H1 (cell line): Measurements from ENCODE around the gene PGAM5. TPM values are rescaled to one million over a fixed set of nuclear protein-coding genes. Genes with fewer than 3 reads are reported as not detected.

Experiments
- CHD1 ChIP-seq: IDR thresholded peaks from 2 replicates; pipeline ENCODE4 v1.6.1; 2012; ENCODE audit warnings: low read depth, low read length, improper control_type of control experiment
- HDAC2 ChIP-seq, 2 experiments: fragments of 300-600 bp in 1 of 2; sonication (generic) in 1 of 2; IDR thresholded peaks; 2 replicates each; pipeline ENCODE4 v1.6.1; 2011 to 2012; ENCODE audit warnings: low read depth in 2 of 2, low read length in 2 of 2, mild to moderate bottlenecking in 2 of 2, moderate library complexity in 2 of 2, borderline replicate concordance in 1 of 2, inconsistent platforms in 1 of 2
- KDM5A ChIP-seq: fragments of 200-600 bp; IDR thresholded peaks from 2 replicates; pipeline ENCODE4 v1.7.1; 2012; ENCODE audit warnings: mild to moderate bottlenecking, low read length, inconsistent platforms, mixed read lengths
- RFX5 ChIP-seq: IDR thresholded peaks from 2 replicates; pipeline ENCODE4 v1.6.1; 2011; ENCODE audit warnings: low read depth, low read length, improper control_type of control experiment, borderline replicate concordance
- SIN3A ChIP-seq, 2 experiments: IDR thresholded peaks in 1 of 2; conservative IDR thresholded peaks in 1 of 2; 2 replicates each; pipeline ENCODE4 v1.6.1; 2011 to 2012; ENCODE audit warnings: low read length in 2 of 2, improper control_type of control experiment in 1 of 2, low read depth in 1 of 2, mild to moderate bottlenecking in 1 of 2
- SRF ChIP-seq: IDR thresholded peaks from 2 replicates; pipeline ENCODE4 v1.6.1; 2011; ENCODE audit warnings: mild to moderate bottlenecking, low read depth, low read length, moderate library complexity
- polyA plus RNA-seq, 7 experiments: library from polyadenylated mRNA; depleted of rRNA in 3 of 7; stranded (reverse) in 5 of 7; unstranded in 2 of 7; fragments of >200 nt in 5 of 7; fragments of 200-250 nt in 2 of 7; gene quantifications; 1 replicate in 5 of 7; 2 replicates in 1 of 7; 4 replicates in 1 of 7; pipeline versions ENCODE4 v1.2.1 to v1.2.3, GENCODE V29; 2011 to 2013; ENCODE audit warnings: missing spikeins in 2 of 7, mixed read lengths in 2 of 7
- total RNA-seq: library from RNA; stranded (reverse); fragmentation: NEBNext Ultra II Directional; extraction: Animal tissue kit (Norgen Biotek cat#: 25700); gene quantifications from 2 replicates; pipeline ENCODE4 v1.2.1, GENCODE V29; 2021
- TF ChIP-seq, protein P1 (sequence below): fragments of 300-600 bp; sonication (generic); IDR thresholded peaks from 2 replicates; pipeline ENCODE4 v1.7.1; 2012; ENCODE audit warnings: low read length, moderate library complexity, mild to moderate bottlenecking, inconsistent platforms; ENCODE audit not compliant: insufficient replicate concordance
- TF ChIP-seq, protein P2 (sequence below): IDR thresholded peaks from 2 replicates; pipeline ENCODE4 v1.6.1; 2012; ENCODE audit warnings: inconsistent platforms

PGAM5 gene
- total and polyA plus RNA-seq, 2 of the 8 experiments (the other 6 are each of a cell fraction or from before 2014, with no cell fraction given), result 66.4 to 84.0 TPM

DNA sequence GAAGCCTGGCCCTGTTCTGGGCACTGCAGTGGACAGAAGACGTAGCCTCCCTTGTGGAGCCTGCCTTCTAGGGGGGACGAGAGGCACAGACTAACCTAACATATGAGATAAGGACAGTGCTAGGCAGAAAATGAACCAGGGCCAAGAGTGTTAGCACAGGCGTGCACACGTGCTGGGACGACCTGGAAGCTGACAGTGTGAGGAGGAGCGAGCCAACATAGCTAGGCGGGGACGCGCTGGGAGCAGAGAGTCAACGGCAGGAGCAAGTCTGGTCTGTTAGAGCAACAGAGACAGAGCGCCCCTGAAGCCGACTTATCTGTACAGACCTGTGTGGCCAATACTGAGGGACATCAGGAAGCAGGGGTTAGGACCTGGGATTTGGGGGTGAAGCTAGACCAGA, 15.2 kb upstream of the PGAM5 start (continued):
- TF ChIP-seq, protein P1, sequence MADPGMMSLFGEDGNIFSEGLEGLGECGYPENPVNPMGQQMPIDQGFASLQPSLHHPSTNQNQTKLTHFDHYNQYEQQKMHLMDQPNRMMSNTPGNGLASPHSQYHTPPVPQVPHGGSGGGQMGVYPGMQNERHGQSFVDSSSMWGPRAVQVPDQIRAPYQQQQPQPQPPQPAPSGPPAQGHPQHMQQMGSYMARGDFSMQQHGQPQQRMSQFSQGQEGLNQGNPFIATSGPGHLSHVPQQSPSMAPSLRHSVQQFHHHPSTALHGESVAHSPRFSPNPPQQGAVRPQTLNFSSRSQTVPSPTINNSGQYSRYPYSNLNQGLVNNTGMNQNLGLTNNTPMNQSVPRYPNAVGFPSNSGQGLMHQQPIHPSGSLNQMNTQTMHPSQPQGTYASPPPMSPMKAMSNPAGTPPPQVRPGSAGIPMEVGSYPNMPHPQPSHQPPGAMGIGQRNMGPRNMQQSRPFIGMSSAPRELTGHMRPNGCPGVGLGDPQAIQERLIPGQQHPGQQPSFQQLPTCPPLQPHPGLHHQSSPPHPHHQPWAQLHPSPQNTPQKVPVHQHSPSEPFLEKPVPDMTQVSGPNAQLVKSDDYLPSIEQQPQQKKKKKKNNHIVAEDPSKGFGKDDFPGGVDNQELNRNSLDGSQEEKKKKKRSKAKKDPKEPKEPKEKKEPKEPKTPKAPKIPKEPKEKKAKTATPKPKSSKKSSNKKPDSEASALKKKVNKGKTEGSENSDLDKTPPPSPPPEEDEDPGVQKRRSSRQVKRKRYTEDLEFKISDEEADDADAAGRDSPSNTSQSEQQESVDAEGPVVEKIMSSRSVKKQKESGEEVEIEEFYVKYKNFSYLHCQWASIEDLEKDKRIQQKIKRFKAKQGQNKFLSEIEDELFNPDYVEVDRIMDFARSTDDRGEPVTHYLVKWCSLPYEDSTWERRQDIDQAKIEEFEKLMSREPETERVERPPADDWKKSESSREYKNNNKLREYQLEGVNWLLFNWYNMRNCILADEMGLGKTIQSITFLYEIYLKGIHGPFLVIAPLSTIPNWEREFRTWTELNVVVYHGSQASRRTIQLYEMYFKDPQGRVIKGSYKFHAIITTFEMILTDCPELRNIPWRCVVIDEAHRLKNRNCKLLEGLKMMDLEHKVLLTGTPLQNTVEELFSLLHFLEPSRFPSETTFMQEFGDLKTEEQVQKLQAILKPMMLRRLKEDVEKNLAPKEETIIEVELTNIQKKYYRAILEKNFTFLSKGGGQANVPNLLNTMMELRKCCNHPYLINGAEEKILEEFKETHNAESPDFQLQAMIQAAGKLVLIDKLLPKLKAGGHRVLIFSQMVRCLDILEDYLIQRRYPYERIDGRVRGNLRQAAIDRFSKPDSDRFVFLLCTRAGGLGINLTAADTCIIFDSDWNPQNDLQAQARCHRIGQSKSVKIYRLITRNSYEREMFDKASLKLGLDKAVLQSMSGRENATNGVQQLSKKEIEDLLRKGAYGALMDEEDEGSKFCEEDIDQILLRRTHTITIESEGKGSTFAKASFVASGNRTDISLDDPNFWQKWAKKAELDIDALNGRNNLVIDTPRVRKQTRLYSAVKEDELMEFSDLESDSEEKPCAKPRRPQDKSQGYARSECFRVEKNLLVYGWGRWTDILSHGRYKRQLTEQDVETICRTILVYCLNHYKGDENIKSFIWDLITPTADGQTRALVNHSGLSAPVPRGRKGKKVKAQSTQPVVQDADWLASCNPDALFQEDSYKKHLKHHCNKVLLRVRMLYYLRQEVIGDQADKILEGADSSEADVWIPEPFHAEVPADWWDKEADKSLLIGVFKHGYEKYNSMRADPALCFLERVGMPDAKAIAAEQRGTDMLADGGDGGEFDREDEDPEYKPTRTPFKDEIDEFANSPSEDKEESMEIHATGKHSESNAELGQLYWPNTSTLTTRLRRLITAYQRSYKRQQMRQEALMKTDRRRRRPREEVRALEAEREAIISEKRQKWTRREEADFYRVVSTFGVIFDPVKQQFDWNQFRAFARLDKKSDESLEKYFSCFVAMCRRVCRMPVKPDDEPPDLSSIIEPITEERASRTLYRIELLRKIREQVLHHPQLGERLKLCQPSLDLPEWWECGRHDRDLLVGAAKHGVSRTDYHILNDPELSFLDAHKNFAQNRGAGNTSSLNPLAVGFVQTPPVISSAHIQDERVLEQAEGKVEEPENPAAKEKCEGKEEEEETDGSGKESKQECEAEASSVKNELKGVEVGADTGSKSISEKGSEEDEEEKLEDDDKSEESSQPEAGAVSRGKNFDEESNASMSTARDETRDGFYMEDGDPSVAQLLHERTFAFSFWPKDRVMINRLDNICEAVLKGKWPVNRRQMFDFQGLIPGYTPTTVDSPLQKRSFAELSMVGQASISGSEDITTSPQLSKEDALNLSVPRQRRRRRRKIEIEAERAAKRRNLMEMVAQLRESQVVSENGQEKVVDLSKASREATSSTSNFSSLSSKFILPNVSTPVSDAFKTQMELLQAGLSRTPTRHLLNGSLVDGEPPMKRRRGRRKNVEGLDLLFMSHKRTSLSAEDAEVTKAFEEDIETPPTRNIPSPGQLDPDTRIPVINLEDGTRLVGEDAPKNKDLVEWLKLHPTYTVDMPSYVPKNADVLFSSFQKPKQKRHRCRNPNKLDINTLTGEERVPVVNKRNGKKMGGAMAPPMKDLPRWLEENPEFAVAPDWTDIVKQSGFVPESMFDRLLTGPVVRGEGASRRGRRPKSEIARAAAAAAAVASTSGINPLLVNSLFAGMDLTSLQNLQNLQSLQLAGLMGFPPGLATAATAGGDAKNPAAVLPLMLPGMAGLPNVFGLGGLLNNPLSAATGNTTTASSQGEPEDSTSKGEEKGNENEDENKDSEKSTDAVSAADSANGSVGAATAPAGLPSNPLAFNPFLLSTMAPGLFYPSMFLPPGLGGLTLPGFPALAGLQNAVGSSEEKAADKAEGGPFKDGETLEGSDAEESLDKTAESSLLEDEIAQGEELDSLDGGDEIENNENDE, result no peak
- no peak for TF ChIP-seq CHD1
- no peak for TF ChIP-seq SIN3A (conservative IDR thresholded peaks at IDR 0.05 in 1 of 2, IDR thresholded peaks at IDR 0.05 in 1 of 2; ENCODE audit: low read depth in 1 of 2, low read length in 2 of 2)
- no peak for TF ChIP-seq SRF
- no peak for TF ChIP-seq HDAC2 (IDR thresholded peaks at IDR 0.05; ENCODE audit: borderline replicate concordance in 1 of 2, low read depth in 2 of 2, low read length in 2 of 2)
- no peak for TF ChIP-seq KDM5A
- TF ChIP-seq, protein P2, sequence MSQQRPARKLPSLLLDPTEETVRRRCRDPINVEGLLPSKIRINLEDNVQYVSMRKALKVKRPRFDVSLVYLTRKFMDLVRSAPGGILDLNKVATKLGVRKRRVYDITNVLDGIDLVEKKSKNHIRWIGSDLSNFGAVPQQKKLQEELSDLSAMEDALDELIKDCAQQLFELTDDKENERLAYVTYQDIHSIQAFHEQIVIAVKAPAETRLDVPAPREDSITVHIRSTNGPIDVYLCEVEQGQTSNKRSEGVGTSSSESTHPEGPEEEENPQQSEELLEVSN, result no peak
- TF ChIP-seq RFX5, result no peak
